NB4 (cell line): ENCODE measurements around the gene C6orf15.

ENCODE experiments used
- DNase-seq: peaks from one replicate; pipeline ENCODE4 v3.0.0; 2010; ENCODE audit warnings: low read depth
- H3K4me3 ChIP-seq: one replicate; pipeline ENCODE4 v1.5.1; 2011; ENCODE audit warnings: mild to moderate bottlenecking, low read depth, low read length, moderate library complexity
- MYC ChIP-seq: IDR thresholded peaks from 2 replicates; pipeline ENCODE4 v1.6.1; 2011; ENCODE audit warnings: low read depth, low read length
- POLR2A ChIP-seq: IDR thresholded peaks from 2 replicates; pipeline ENCODE4 v1.6.1; 2011; ENCODE audit warnings: mild to moderate bottlenecking; ENCODE audit not compliant: insufficient read length; ENCODE audit errors: extremely low read depth
- TF ChIP-seq, protein P1 (sequence below): IDR thresholded peaks from 2 replicates; pipeline ENCODE4 v1.6.1; 2011; ENCODE audit warnings: low read depth, low read length
- TF ChIP-seq, protein P2 (sequence below): IDR thresholded peaks from one replicate; pipeline ENCODE4 v1.5.1; 2012; ENCODE audit warnings: low read depth, low read length

C6orf15 gene

DNA sequence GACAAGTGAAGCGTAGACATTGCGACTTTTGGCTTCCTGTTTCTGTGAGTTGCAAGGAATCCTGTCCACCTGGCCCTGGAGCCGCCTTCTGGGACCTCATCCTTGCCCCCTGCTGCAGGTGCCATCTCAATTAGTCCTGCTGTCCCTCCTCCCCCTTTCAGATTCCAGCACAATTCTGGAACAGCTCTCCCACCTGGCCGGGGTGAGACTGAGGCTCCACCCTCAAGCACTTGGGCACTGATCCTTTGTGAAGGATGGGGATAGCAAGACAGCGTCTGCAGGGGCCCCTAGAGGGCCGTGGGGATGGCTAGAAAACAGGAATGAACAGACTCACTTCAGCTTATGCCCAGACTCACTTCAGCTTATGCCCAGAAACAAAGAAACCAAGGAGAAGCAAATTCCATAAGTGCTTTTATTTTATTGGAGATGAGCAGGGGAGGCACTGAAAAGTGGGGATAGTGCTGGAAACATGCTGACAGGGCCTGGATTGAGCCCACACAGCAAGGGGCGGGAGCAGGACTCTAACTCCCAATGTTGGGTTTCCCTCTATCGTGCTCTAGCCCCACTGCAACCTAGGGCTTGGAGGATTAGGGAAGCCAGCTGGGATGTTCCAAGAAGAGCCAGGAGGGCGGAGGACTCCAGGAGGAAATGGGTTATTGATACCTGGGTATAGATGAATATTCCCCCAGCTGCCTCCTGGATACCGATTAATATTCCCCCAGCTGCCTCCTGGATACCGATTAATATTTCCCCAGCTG lies 1.4 kb downstream of the C6orf15 start:
- no peak for DNase-seq
- no peak overlapping the region for H3K4me3 ChIP-seq
- no peak for TF ChIP-seq MYC
- TF ChIP-seq, protein P1, sequence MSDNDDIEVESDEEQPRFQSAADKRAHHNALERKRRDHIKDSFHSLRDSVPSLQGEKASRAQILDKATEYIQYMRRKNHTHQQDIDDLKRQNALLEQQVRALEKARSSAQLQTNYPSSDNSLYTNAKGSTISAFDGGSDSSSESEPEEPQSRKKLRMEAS, result no peak
- TF ChIP-seq, protein P2, sequence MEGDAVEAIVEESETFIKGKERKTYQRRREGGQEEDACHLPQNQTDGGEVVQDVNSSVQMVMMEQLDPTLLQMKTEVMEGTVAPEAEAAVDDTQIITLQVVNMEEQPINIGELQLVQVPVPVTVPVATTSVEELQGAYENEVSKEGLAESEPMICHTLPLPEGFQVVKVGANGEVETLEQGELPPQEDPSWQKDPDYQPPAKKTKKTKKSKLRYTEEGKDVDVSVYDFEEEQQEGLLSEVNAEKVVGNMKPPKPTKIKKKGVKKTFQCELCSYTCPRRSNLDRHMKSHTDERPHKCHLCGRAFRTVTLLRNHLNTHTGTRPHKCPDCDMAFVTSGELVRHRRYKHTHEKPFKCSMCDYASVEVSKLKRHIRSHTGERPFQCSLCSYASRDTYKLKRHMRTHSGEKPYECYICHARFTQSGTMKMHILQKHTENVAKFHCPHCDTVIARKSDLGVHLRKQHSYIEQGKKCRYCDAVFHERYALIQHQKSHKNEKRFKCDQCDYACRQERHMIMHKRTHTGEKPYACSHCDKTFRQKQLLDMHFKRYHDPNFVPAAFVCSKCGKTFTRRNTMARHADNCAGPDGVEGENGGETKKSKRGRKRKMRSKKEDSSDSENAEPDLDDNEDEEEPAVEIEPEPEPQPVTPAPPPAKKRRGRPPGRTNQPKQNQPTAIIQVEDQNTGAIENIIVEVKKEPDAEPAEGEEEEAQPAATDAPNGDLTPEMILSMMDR, result no peak
- no peak for TF ChIP-seq POLR2A

DNA sequence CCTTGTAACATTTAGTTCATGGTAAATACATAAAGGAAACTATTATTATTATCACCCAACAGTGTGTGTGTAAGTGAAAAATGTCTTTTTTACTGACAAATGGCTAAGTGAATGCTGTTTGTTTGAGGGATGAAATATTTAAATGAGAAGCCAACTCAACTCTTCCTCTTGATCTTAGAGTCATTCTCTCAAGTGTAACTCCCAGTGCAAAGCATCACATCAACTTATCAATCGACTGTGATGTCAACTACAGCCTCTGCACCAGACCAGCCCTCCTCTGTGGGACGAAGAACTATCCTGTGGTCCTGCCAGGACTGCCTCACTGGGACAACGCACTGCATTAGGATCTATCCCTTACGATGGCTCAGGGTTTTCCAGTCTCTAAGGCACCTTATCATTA lies 5.3 kb downstream of the C6orf15 start:
- no peak overlapping the region for H3K4me3 ChIP-seq
- TF ChIP-seq MYC (no peak), POLR2A (no peak)
- no peak for DNase-seq

DNA sequence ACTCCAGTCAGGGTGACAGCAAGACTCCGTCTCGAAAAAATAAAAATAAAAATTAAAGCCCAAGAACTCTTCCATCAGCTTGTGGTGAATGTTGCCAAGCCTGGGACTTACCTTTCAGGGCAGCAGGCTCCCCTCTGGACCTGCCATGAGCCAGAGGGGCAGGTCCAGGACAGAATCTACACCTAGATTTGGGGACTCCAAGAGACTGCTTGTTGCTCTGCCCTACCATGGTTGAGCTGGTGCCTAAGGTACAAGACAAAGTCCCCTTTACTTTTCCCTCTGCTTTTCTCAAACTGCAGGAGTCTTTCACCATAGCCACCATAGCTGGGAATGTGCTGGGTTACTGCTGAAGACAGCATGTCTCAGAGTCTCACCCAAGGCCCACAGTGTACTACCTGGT lies 9.2 kb downstream of the C6orf15 start:
- TF ChIP-seq, protein P1, result no peak
- TF ChIP-seq MYC, result no peak
- TF ChIP-seq, protein P2, result no peak
- no peak for TF ChIP-seq POLR2A
- DNase-seq, result no peak
- H3K4me3 ChIP-seq, result no peak overlapping the region

DNA sequence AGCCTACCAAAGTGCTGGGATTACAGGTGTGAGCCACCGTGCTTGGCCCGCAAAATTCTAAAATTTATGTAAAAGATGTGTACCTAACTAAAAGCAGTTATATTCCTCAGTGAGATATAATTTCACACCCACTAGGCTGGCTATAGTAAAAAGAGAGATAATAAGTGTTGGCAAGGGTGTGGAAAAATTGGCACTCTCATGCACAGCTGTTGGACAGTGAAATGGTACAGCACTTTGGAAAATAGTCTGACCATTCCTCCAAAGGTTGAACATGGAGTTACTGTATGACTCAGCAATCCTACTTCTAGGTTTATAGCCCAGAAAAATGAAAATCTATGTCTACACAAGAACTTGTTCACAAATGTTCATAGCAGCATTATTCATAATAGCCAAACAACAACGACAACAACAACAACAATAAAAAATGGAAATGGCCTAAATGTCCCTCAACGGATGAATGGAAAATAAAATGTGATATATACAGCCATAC lies 13.9 kb downstream of the C6orf15 start:
- DNase-seq, result no peak
- TF ChIP-seq, protein P2, result no peak
- TF ChIP-seq, protein P1, result no peak
- TF ChIP-seq POLR2A, result no peak
- TF ChIP-seq MYC, result no peak

DNA sequence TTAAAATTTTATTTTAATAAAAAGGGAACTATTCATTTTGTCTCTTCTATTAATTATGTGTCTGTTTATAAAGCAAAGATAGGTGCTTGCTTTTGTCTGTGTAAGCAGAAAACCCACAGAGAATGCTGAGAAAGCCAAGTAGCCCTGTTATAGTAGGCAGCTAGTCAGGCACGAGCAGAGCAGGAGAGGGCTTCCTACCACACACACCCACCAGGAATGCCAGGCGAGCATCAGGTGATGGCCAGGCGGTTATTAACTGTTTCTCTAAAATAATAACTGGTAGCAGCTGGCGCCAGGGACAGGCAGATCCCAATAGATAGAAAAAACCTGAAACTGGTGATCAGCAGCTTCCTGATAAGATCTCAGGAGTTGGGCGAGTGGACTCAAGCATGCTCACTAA lies 15.7 kb downstream of the C6orf15 start:
- H3K4me3 ChIP-seq, result no peak overlapping the region
- DNase-seq, result no peak
- TF ChIP-seq, protein P1, result no peak
- no peak for TF ChIP-seq POLR2A
- TF ChIP-seq, protein P2, result no peak
- TF ChIP-seq MYC, result no peak

More for the DNA sequence above, 13.9 kb downstream of the C6orf15 start:
- no peak overlapping the region for H3K4me3 ChIP-seq

DNA sequence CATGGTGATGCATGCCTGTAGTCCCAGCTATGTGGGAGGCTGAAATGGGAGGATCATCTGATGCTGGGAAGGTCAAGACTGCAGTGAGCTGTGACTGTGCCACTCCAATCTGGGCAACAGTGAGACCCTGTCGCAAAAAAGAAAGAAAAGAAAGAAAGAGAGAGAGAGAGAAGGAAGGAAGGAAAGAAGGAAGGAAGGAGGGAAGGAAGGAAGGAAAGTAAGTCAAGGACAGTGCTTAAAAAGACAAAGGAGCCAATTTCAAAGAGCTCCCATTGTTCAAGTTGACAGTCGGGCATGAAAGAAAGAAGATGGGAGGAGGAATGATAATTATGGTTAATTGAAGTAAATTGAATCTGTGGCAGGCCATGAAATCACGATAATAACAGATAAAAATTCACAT lies 16.2 kb downstream of the C6orf15 start:
- TF ChIP-seq, protein P1, result no peak
- TF ChIP-seq POLR2A (no peak), MYC (no peak)
- TF ChIP-seq, protein P2, result no peak
- no peak for DNase-seq

More for the DNA sequence above, 16.2 kb downstream of the C6orf15 start:
- no peak overlapping the region for H3K4me3 ChIP-seq
